Activated T-cell treated with anti-CD3 and anti-CD28 coated beads, Interleukin-2, amount 50 U/mL, for 4 hours (primary cell): Measurements from ENCODE around the gene MFAP3L. TPM values are rescaled to one million over a fixed set of nuclear protein-coding genes. Genes with fewer than 3 reads are reported as not detected.
A peak's percentile ranks its signal among the peaks of the same experiment; 100 is the strongest.
"Not testable (repeated sequence)": the region's sequence is repeated elsewhere in the genome, so short reads cannot be mapped to it uniquely, and the experiment has no call there.

ENCODE experiments used
- ATAC-seq, 2 donors: fragments of 200-7000 bp; cut with Tn5 transposase; one replicate each; pipeline ENCODE4 v1.10.0; 2021
- DNase-seq: peaks from one replicate; pipeline ENCODE4 v3.0.0-alpha.2; 2020
- H3K27me3 Mint-ChIP-seq: one replicate; pipeline ENCODE4 v1.8.0; 2021; ENCODE audit warnings: low read depth, mixed read lengths
- H3K36me3 Mint-ChIP-seq: one replicate; pipeline ENCODE4 v1.8.0; 2022; ENCODE audit warnings: mixed read lengths; ENCODE audit not compliant: insufficient read depth
- H3K4me1 Mint-ChIP-seq: one replicate; pipeline ENCODE4 v1.8.0; 2021; ENCODE audit warnings: low read depth, mixed read lengths
- H3K4me3 Mint-ChIP-seq: one replicate; pipeline ENCODE4 v1.8.0; 2021; ENCODE audit warnings: mild to moderate bottlenecking, moderate library complexity, mixed read lengths
- H3K9me3 Mint-ChIP-seq: one replicate; pipeline ENCODE4 v1.8.0; 2021; ENCODE audit warnings: mixed read lengths
- total RNA-seq, 3 donors: library from RNA; stranded (reverse); gene quantifications; one replicate each; pipeline ENCODE4 v1.2.1, GENCODE V29; 2021

MFAP3L gene
- total RNA-seq = 1 to 10 TPM; 1.1 to 1.4 (median 1.4) TPM

- Mint-ChIP-seq H3K27me3 (peaks cover 18% of the 10 kb centered on the region), H3K36me3 (no peaks in the 10 kb centered on the region), H3K4me1 (peaks cover 11% of the 10 kb centered on the region), H3K9me3 (peaks cover 4% of the 10 kb centered on the region), H3K4me3 (peak within 1 kb of the TSS; percentile 88)
- peak; percentile 85 to 89 for ATAC-seq
- peak; percentile 70 for DNase-seq
Measured at GRCh38 chr4:170026253-170027021, at the start of gene MFAP3L. Gene MFAP3L, minus strand, starts transcription at chr4:170026395. Its CDS starts 20,518 bp downstream, at chr4:170005877.

GRCh38 chr4:170071196-170071595 lies 45.0 kb upstream of the MFAP3L start:
- no peak for ATAC-seq
- Mint-ChIP-seq H3K4me1 (no peaks in the 10 kb centered on the region), H3K9me3 (no peaks in the 10 kb centered on the region), H3K27me3 (no peaks in the 10 kb centered on the region), H3K36me3 (no peaks in the 10 kb centered on the region), H3K4me3 (no peak overlapping the region)
- no peak for DNase-seq

- H3K4me1 Mint-ChIP-seq = no peaks in the 10 kb centered on the region
- no peak for DNase-seq
- H3K36me3 Mint-ChIP-seq = no peaks in the 10 kb centered on the region
Measured at GRCh38 chr4:170068438-170069128, 42.4 kb upstream of the MFAP3L start.

GRCh38 chr4:170059421-170059820 lies 33.2 kb upstream of the MFAP3L start:
- ATAC-seq (no peak), DNase-seq (no peak)
- Mint-ChIP-seq H3K4me3 (no peak overlapping the region), H3K36me3 (no peaks in the 10 kb centered on the region), H3K4me1 (no peaks in the 10 kb centered on the region), H3K9me3 (no peaks in the 10 kb centered on the region), H3K27me3 (no peaks in the 10 kb centered on the region)

More at GRCh38 chr4:170068438-170069128, 42.4 kb upstream of the MFAP3L start:
- H3K9me3 Mint-ChIP-seq = no peaks in the 10 kb centered on the region
- H3K27me3 Mint-ChIP-seq = peaks cover 3% of the 10 kb centered on the region
- H3K4me3 Mint-ChIP-seq = no peak overlapping the region
- no peak for ATAC-seq

- no peaks in the 10 kb centered on the region for H3K27me3 Mint-ChIP-seq
- no peaks in the 10 kb centered on the region for H3K36me3 Mint-ChIP-seq
- no peak for DNase-seq
- no peak overlapping the region for H3K4me3 Mint-ChIP-seq
- H3K9me3 Mint-ChIP-seq = no peaks in the 10 kb centered on the region
- no peak for ATAC-seq
- H3K4me1 Mint-ChIP-seq = no peaks in the 10 kb centered on the region
Measured at GRCh38 chr4:170058826-170059225, 32.6 kb upstream of the MFAP3L start.

GRCh38 chr4:170057866-170058265 lies 31.7 kb upstream of the MFAP3L start:
- Mint-ChIP-seq H3K9me3 (no peaks in the 10 kb centered on the region), H3K27me3 (peaks cover under 1% of the 10 kb centered on the region)
- no peak for DNase-seq

GRCh38 chr4:170052919-170053318 lies 26.7 kb upstream of the MFAP3L start:
- Mint-ChIP-seq H3K4me1 (no peaks in the 10 kb centered on the region), H3K36me3 (no peaks in the 10 kb centered on the region)
- DNase-seq = no peak

More at GRCh38 chr4:170057866-170058265, 31.7 kb upstream of the MFAP3L start:
- ATAC-seq = no peak
- no peaks in the 10 kb centered on the region for H3K4me1 Mint-ChIP-seq
- no peak overlapping the region for H3K4me3 Mint-ChIP-seq
- H3K36me3 Mint-ChIP-seq = no peaks in the 10 kb centered on the region

GRCh38 chr4:170051402-170051801 lies 25.2 kb upstream of the MFAP3L start:
- H3K9me3 Mint-ChIP-seq = no peaks in the 10 kb centered on the region
- H3K36me3 Mint-ChIP-seq = no peaks in the 10 kb centered on the region
- ATAC-seq (no peak), DNase-seq (no peak)
- no peak overlapping the region for H3K4me3 Mint-ChIP-seq
- peaks cover 7% of the 10 kb centered on the region for H3K27me3 Mint-ChIP-seq
- H3K4me1 Mint-ChIP-seq = no peaks in the 10 kb centered on the region

More at GRCh38 chr4:170052919-170053318, 26.7 kb upstream of the MFAP3L start:
- Mint-ChIP-seq H3K27me3 (peaks cover 7% of the 10 kb centered on the region), H3K4me3 (no peak overlapping the region), H3K9me3 (no peaks in the 10 kb centered on the region)
- no peak for ATAC-seq

- no peaks in the 10 kb centered on the region for H3K4me1 Mint-ChIP-seq
- H3K36me3 Mint-ChIP-seq = no peaks in the 10 kb centered on the region
- ATAC-seq = no peak
- H3K9me3 Mint-ChIP-seq = no peaks in the 10 kb centered on the region
- DNase-seq = no peak
- peaks cover 7% of the 10 kb centered on the region for H3K27me3 Mint-ChIP-seq
- H3K4me3 Mint-ChIP-seq = no peak overlapping the region
Measured at GRCh38 chr4:170049766-170050165, 23.6 kb upstream of the MFAP3L start.

GRCh38 chr4:170047771-170048354 lies 21.7 kb upstream of the MFAP3L start:
- no peaks in the 10 kb centered on the region for H3K36me3 Mint-ChIP-seq
- H3K4me3 Mint-ChIP-seq = no peak overlapping the region
- peaks cover 6% of the 10 kb centered on the region for H3K27me3 Mint-ChIP-seq
- no peaks in the 10 kb centered on the region for H3K9me3 Mint-ChIP-seq
- H3K4me1 Mint-ChIP-seq = no peaks in the 10 kb centered on the region
- no peak for ATAC-seq
- DNase-seq = peak; percentile 47

- not testable (repeated sequence) for DNase-seq, H3K36me3 Mint-ChIP-seq, H3K4me1 Mint-ChIP-seq, H3K27me3 Mint-ChIP-seq, ATAC-seq, H3K9me3 Mint-ChIP-seq, H3K4me3 Mint-ChIP-seq
Measured at GRCh38 chr4:170046156-170046555, 20.0 kb upstream of the MFAP3L start.

- Mint-ChIP-seq H3K36me3 (no peaks in the 10 kb centered on the region), H3K9me3 (no peaks in the 10 kb centered on the region), H3K4me1 (no peaks in the 10 kb centered on the region), H3K4me3 (no peak overlapping the region), H3K27me3 (peaks cover 1% of the 10 kb centered on the region)
- ATAC-seq (no peak), DNase-seq (no peak)
Measured at GRCh38 chr4:170040031-170040680, 14.0 kb upstream of the MFAP3L start.

- H3K36me3 Mint-ChIP-seq = no peaks in the 10 kb centered on the region
- H3K27me3 Mint-ChIP-seq = peaks cover 3% of the 10 kb centered on the region
- no peaks in the 10 kb centered on the region for H3K4me1 Mint-ChIP-seq
- ATAC-seq = no peak
- DNase-seq = no peak
- no peaks in the 10 kb centered on the region for H3K9me3 Mint-ChIP-seq
- no peak overlapping the region for H3K4me3 Mint-ChIP-seq
Measured at GRCh38 chr4:170038769-170039168, 12.6 kb upstream of the MFAP3L start.

- no peak for DNase-seq
- Mint-ChIP-seq H3K4me1 (no peaks in the 10 kb centered on the region), H3K4me3 (no peak overlapping the region), H3K27me3 (peaks cover 3% of the 10 kb centered on the region), H3K36me3 (no peaks in the 10 kb centered on the region), H3K9me3 (no peaks in the 10 kb centered on the region)
- no peak for ATAC-seq
Measured at GRCh38 chr4:170038232-170038631, 12.0 kb upstream of the MFAP3L start.
